GM10266 (cell line): Measurements from ENCODE around the gene FXN.
A peak's percentile ranks its signal among the peaks of the same experiment; 100 is the strongest.

Experiments
- DNase-seq: peaks from one replicate; pipeline ENCODE4 v3.0.0; 2012; ENCODE audit errors: extremely low spot score
- TF ChIP-seq, protein P1 (sequence below): IDR thresholded peaks from 2 replicates; pipeline ENCODE4 v1.5.1; 2012; ENCODE audit warnings: mild to moderate bottlenecking, low read depth; ENCODE audit not compliant: control insufficient read depth, insufficient read depth; ENCODE audit errors: missing control alignments

FXN gene

DNA sequence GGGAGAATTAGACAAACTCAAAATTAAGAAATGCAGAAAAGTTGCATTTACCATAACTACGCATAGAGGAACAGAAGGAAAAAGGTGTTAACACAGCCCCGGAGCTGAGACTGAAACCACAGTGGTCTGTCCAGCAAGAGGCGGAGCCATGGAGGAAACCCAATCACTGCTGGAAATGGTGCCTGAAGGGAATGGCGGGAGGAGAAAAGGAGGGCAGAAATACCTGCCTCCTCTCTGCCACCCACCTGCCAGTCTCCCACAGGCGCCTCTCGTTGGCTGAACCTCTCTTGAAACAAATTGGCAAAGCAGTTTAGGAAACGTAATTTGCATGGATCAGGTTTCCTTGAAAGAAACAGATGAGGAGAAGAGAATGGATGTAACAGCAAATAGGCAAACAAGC lies 11.9 kb upstream of the FXN start:
- no peak for DNase-seq
- TF ChIP-seq, protein P1, sequence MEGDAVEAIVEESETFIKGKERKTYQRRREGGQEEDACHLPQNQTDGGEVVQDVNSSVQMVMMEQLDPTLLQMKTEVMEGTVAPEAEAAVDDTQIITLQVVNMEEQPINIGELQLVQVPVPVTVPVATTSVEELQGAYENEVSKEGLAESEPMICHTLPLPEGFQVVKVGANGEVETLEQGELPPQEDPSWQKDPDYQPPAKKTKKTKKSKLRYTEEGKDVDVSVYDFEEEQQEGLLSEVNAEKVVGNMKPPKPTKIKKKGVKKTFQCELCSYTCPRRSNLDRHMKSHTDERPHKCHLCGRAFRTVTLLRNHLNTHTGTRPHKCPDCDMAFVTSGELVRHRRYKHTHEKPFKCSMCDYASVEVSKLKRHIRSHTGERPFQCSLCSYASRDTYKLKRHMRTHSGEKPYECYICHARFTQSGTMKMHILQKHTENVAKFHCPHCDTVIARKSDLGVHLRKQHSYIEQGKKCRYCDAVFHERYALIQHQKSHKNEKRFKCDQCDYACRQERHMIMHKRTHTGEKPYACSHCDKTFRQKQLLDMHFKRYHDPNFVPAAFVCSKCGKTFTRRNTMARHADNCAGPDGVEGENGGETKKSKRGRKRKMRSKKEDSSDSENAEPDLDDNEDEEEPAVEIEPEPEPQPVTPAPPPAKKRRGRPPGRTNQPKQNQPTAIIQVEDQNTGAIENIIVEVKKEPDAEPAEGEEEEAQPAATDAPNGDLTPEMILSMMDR = no peak

DNA sequence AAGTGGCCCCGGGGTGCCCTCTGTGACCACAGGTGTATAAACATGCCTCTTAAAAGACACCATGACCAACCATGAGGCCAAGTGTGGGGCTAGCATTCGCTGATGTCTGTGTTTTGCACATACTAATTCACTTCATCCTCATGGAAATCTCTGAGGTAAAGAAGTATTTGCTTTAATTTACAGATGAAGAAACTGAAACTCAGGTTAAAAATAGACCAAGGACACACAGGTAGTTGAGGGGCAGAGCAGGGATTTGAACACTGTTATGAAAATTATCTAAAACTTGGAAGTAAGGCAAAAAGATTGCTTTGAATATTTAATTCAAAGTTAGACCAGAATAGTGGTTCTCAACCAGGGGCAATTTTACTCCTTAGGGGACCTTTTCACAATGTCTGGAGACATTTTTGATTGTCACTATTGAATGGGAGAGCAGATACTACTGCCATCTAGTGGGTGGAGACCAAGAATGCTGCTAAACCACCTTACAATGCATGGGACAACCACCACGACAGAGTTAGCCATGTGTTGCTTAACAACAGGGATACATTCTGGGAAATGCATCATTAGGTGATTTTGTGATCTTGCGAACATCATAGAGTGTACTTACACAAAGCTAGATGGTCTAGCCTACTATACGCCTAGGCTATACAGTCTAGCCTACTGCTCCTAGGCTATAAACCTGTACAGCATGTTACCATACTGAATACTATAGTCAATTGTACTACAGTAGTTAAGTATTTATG lies 8.0 kb upstream of the FXN start:
- TF ChIP-seq, protein P1 = peak; percentile 78
- DNase-seq = peak; percentile 63

DNA sequence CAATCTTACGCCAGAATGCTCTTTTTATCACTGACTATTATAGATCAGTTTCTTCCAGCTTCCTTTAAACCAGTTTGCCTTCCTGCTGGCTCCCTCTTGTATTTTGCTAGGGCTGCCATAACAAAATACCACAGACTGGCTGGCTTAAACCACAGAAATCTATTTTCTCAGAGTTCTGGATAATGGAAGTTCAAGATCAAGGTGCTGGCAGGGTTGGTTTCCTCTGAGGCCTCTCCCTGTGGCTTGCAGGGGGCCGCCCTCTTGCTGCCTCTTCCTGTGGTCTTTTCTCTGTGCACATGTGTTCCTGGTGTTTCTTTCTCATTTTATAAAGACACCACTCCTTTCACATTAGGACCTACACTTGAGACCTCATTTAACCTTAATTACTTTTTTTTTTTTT lies 6.8 kb upstream of the FXN start:
- TF ChIP-seq, protein P1 = no peak
- no peak for DNase-seq

DNA sequence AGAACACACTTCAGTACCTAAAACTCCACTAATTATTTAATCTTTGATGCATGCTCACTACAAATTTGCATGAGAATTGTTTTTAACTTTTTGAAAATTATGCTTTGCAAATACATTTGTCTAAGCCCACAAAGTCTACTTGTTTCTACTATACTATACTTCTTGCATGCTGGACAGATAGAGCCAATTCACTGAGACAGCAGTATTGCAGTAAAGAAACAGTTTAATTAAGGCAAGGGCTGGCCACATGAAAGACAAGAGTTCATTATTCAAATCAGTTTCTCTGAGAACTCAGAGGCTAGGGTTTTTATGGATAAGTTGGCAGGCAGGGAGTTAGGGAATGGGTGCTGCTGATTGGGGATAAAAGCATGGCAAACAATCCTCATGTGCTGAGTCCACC lies 6.0 kb upstream of the FXN start:
- DNase-seq = no peak
- TF ChIP-seq, protein P1 = no peak

DNA sequence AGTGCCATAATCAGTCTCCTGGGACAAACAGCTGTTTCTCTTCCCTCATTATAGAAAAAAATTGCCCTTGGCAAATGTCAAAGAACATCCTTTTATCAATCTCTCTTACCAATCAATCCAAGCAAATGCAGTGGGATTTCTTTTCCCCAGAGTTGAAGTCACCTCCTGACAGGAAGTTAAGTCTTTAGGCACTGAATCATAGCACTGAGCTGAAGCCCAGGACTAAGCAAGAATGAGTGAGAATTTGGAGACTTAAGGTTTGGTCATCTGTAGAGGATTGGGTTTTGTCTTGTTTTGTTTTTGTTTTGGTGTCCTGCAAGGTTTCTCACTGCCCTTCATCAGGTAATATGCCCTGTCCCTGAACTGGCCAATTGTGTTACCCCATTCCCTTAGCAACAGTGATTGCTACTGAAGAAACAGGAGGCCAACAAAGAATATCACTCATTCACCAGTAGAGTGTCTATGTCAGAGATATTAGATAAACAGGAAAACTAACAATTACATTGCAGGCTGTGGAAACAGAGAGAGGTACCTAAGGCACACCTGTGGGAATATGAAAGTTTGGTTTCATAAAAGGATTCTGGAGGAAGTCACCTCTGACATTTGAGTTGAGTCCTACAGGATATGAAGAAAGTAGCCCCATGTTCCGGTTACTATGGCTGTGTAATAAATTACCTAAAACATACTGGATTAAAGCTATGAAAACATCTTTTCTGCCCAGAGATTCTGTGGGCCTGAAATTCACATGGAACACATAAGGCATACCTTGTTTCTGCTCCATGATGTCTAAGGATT lies 4.5 kb upstream of the FXN start:
- TF ChIP-seq, protein P1 = no peak
- DNase-seq = no peak

DNA sequence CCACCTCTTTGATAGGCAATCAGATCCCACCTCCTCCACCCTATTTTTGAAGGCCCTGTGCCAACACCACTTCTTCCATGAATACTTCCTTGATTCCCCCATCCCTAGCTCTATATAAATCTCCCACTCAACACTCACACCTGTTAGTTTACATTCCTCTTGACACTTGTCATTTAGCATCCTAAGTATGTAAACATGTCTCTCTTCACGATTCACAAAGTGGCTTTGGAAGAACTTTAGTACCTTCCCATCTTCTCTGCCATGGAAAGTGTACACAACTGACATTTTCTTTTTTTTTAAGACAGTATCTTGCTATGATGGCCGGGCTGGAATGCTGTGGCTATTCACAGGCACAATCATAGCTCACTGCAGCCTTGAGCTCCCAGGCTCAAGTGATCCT lies 1.5 kb upstream of the FXN start:
- TF ChIP-seq, protein P1 = no peak
- DNase-seq = no peak

DNA sequence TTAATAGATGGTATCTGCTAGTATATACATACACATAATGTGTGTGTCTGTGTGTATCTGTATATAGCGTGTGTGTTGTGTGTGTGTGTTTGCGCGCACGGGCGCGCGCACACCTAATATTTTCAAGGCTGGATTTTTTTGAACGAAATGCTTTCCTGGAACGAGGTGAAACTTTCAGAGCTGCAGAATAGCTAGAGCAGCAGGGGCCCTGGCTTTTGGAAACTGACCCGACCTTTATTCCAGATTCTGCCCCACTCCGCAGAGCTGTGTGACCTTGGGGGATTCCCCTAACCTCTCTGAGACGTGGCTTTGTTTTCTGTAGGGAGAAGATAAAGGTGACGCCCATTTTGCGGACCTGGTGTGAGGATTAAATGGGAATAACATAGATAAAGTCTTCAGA lies 757 bp downstream of the FXN start:
- DNase-seq = peak; percentile 58

More for the DNA sequence above, 757 bp downstream of the FXN start:
- TF ChIP-seq, protein P1 = no peak
